Hepatocyte (in vitro differentiated cells): Measurements from ENCODE around the gene DLGAP3. TPM values are rescaled to one million over a fixed set of nuclear protein-coding genes. Genes with fewer than 3 reads are reported as not detected.

Source experiments
- DNase-seq: peaks from one replicate; pipeline ENCODE4 v3.0.0-alpha.2; 2016; ENCODE audit warnings: low spot score
- H2AFZ ChIP-seq: fragments of 200-600 bp; sonication (generic); 2 replicates; pipeline ENCODE4 v1.6.0; 2016; ENCODE audit warnings: antibody characterized with exemption, mild to moderate bottlenecking
- H3K27ac ChIP-seq: fragments of 200-600 bp; sonication (generic); 2 replicates; pipeline ENCODE4 v1.5.1; 2016; ENCODE audit warnings: mild to moderate bottlenecking
- H3K27me3 ChIP-seq: fragments of 200-600 bp; sonication (generic); 2 replicates; pipeline ENCODE4 v1.6.1; 2016
- H3K36me3 ChIP-seq: fragments of 200-600 bp; sonication (generic); replicated peaks from 2 replicates; pipeline ENCODE4 v1.5.1; 2016; ENCODE audit warnings: low read depth; ENCODE audit not compliant: insufficient read depth
- H3K4me1 ChIP-seq: fragments of 200-600 bp; sonication (generic); 2 replicates; pipeline ENCODE4 v1.5.1; 2016; ENCODE audit warnings: mild to moderate bottlenecking, moderate library complexity; ENCODE audit not compliant: insufficient read depth
- H3K4me2 ChIP-seq: fragments of 200-600 bp; sonication (generic); 2 replicates; pipeline ENCODE4 v1.6.0; 2016
- H3K4me3 ChIP-seq: fragments of 200-600 bp; sonication (generic); 2 replicates; pipeline ENCODE4 v1.5.1; 2016; ENCODE audit warnings: mild to moderate bottlenecking
- H3K79me2 ChIP-seq: fragments of 200-600 bp; sonication (generic); 2 replicates; pipeline ENCODE4 v1.6.0; 2017; ENCODE audit warnings: mild to moderate bottlenecking
- H3K9me2 ChIP-seq: fragments of 200-600 bp; sonication (generic); replicated peaks from 2 replicates; pipeline ENCODE4 v1.6.0; 2017; ENCODE audit warnings: mild to moderate bottlenecking; ENCODE audit not compliant: insufficient read depth
- H3K9me3 ChIP-seq: fragments of 200-600 bp; sonication (generic); 2 replicates; pipeline ENCODE4 v1.5.1; 2016; ENCODE audit warnings: low read depth, mild to moderate bottlenecking
- H4K20me1 ChIP-seq: fragments of 200-600 bp; sonication (generic); 2 replicates; pipeline ENCODE4 v1.6.0; 2016; ENCODE audit warnings: mild to moderate bottlenecking; ENCODE audit not compliant: insufficient read depth, poor library complexity, severe bottlenecking
- EZH2 ChIP-seq: fragments of 200-600 bp; sonication (generic); IDR thresholded peaks from 2 replicates; pipeline ENCODE4 v1.6.1; 2016; ENCODE audit warnings: antibody characterized with exemption, mild to moderate bottlenecking, borderline replicate concordance
- EZH2phosphoT487 ChIP-seq: fragments of 200-600 bp; sonication (generic); IDR thresholded peaks from one replicate; pipeline ENCODE4 v1.6.1; 2018; ENCODE audit warnings: antibody characterized with exemption, mild to moderate bottlenecking, low read depth, moderate library complexity; ENCODE audit not compliant: unreplicated experiment, severe bottlenecking
- WGBS: methylation state at CpG from one replicate; pipeline ENCODE4 v1.1.6; 2016; ENCODE audit warnings: low lambda C conversion rate; ENCODE audit errors: missing lambda C conversion rate; 5-methylcytosine and 5-hydroxymethylcytosine counted together
- polyA plus RNA-seq: library from polyadenylated mRNA; unstranded; fragments of >200 nt; fragmentation: Nextera tagmentation; extraction: Ambion mirVana; gene quantifications from 2 replicates; pipeline ENCODE4 v1.2.1, GENCODE V29; 2016
- total RNA-seq: library from RNA; depleted of rRNA; stranded (reverse); fragments of >200 nt; gene quantifications from 2 replicates; pipeline ENCODE4 v1.2.3, GENCODE V29; 2014
- TF ChIP-seq, protein P1 (sequence below): fragments of 200-600 bp; sonication (generic); IDR thresholded peaks from 2 replicates; pipeline ENCODE4 v1.5.1; 2016; ENCODE audit warnings: antibody characterized with exemption, mild to moderate bottlenecking; ENCODE audit not compliant: poor library complexity

DLGAP3 gene
- total and polyA plus RNA-seq, 2 experiments from 2014 or later, result 0.33 to 1.0 TPM

DNA sequence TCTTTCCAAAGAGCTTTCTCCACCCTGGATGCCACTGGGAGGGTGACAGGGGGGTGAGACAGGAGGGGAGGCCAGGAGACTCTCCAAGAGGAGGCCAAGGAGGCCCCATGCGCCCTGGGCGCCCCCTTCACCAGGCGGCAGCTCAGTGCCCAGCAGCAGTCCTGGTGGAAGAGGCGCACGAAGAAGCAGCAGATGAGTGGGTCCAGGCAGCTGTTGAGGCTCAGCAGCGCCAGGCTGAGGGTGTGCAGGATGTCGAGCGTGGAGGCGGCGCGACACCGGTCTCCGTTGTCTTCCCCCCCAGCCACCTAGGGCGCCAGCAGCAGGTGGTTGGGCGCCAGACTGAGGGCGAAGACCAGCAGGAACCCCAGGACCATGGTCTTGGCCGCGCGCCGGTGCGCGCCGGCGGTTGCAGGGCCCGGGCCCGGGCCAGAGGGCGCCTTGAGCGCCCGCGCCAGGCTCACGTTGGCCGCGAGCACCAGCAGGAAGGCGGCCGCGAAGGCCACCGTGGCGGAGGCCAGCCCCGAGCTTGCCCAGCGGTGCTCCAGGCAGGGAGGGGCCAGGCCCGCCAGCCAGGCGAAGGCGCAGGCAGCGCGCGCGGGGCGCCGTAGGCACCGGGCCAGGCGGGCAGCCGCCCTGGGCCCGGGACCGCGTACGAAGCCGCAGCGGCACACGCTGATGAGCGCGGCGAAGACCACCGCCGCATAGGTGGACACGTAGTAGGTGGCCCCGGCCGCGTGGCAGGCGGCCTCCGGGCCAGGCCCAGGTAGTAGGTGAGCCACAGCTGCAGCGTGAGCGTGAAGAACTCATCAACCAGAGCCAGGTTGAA, 47.1 kb upstream of the DLGAP3 start:
- Histone ChIP-seq H4K20me1 (no peaks in the 10 kb centered on the region), H3K9me3 (no peaks in the 10 kb centered on the region), H3K27ac (no peak overlapping the region), H3K4me2 (no peak overlapping the region), H3K4me1 (no peaks in the 10 kb centered on the region), H2AFZ (no peak overlapping the region), H3K4me3 (no peak overlapping the region), H3K79me2 (peaks cover 4% of the 10 kb centered on the region), H3K27me3 (no peaks in the 10 kb centered on the region), H3K9me2 (no peaks in the 10 kb centered on the region), H3K36me3 (peaks cover 2% of the 10 kb centered on the region)
- WGBS, result over 99% methylated on average over 70 of the region's 72 CpGs
- no peak for DNase-seq
- no peak for TF ChIP-seq EZH2
- TF ChIP-seq, protein P1, sequence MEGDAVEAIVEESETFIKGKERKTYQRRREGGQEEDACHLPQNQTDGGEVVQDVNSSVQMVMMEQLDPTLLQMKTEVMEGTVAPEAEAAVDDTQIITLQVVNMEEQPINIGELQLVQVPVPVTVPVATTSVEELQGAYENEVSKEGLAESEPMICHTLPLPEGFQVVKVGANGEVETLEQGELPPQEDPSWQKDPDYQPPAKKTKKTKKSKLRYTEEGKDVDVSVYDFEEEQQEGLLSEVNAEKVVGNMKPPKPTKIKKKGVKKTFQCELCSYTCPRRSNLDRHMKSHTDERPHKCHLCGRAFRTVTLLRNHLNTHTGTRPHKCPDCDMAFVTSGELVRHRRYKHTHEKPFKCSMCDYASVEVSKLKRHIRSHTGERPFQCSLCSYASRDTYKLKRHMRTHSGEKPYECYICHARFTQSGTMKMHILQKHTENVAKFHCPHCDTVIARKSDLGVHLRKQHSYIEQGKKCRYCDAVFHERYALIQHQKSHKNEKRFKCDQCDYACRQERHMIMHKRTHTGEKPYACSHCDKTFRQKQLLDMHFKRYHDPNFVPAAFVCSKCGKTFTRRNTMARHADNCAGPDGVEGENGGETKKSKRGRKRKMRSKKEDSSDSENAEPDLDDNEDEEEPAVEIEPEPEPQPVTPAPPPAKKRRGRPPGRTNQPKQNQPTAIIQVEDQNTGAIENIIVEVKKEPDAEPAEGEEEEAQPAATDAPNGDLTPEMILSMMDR, result no peak
- no peak for TF ChIP-seq EZH2phosphoT487

DNA sequence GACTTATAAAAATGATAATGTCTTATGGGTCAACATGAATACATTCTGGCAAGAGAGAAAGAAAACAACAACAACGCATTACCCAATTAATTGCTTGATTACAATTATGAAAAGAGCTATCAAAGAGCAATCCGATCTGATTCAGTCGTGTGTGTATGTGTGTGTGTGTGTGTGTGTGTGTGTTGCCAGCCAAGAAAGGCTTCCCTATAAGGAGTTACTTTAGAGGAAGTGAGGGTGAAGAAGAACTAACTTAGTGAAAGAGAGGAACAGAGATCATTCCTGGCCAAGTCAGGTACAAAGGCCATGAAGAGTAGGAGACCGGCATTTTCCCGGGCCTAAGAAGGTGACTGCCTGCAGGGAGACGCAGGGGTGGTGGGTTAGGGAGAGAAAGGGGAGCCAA, 46.3 kb upstream of the DLGAP3 start:
- H3K36me3 ChIP-seq, result no peaks in the 10 kb centered on the region
- 90% methylated on average over 6 of the region's 6 CpGs for WGBS
- no peaks in the 10 kb centered on the region for H3K27me3 ChIP-seq
- TF ChIP-seq EZH2 (no peak), EZH2phosphoT487 (no peak)
- TF ChIP-seq, protein P1, result no peak
- H3K27ac ChIP-seq, result no peak overlapping the region
- no peaks in the 10 kb centered on the region for H4K20me1 ChIP-seq
- no peak overlapping the region for H3K4me3 ChIP-seq
- H3K9me2 ChIP-seq, result no peaks in the 10 kb centered on the region
- H3K79me2 ChIP-seq, result no peaks in the 10 kb centered on the region
- no peak overlapping the region for H3K4me2 ChIP-seq
- DNase-seq, result no peak
- no peaks in the 10 kb centered on the region for H3K9me3 ChIP-seq
- no peaks in the 10 kb centered on the region for H3K4me1 ChIP-seq
- H2AFZ ChIP-seq, result no peak overlapping the region

DNA sequence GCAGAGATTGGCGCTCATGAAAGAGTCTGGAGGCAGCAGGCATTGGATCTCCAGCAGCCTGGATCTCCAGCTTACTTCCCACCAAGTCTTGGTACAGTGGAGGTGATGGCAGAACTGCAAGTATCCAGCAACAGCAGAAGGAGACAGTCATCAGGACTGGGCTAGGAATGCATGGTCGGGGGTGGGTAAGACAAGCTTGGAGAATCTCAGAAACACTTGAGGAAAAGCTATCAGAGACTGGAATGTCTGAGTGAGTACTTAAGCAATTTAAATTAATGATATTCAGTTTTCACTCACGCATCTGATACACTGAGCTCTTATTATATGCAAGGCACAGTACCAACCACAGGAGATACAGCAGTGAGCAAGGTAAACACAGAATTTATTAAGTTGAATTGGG, 45.9 kb upstream of the DLGAP3 start:
- Histone ChIP-seq H2AFZ (no peak overlapping the region), H4K20me1 (no peaks in the 10 kb centered on the region), H3K27me3 (no peaks in the 10 kb centered on the region), H3K27ac (no peak overlapping the region), H3K9me3 (no peaks in the 10 kb centered on the region), H3K36me3 (no peaks in the 10 kb centered on the region), H3K4me1 (no peaks in the 10 kb centered on the region), H3K79me2 (no peaks in the 10 kb centered on the region), H3K4me3 (no peak overlapping the region), H3K9me2 (no peaks in the 10 kb centered on the region), H3K4me2 (no peak overlapping the region)
- TF ChIP-seq EZH2phosphoT487, result no peak
- no peak for TF ChIP-seq EZH2
- no peak for DNase-seq
- 77% methylated on average over 3 of the region's 3 CpGs for WGBS

DNA sequence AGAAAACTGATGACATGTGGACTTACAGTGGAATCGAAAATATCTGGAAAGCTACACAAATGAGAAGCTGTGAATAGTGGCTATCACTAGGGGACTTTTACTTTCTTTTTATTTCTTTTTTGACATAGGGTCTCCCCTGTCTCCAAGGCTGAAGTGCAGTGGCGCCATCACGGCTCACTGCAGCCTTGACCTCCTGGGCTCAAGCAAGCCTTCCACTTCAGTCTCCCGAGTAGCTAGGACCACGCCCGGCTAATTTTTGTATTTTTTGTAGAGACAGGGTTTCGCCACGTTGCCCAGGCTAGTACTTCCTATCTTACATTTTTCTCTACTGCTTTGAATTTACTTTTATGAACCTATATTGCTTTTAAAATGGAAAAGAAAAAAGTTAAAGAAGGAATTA, 45.2 kb upstream of the DLGAP3 start:
- Histone ChIP-seq H4K20me1 (no peaks in the 10 kb centered on the region), H3K4me2 (no peak overlapping the region), H3K4me1 (no peaks in the 10 kb centered on the region), H3K9me3 (no peaks in the 10 kb centered on the region), H3K4me3 (no peak overlapping the region), H2AFZ (no peak overlapping the region), H3K79me2 (no peaks in the 10 kb centered on the region), H3K9me2 (no peaks in the 10 kb centered on the region), H3K36me3 (no peaks in the 10 kb centered on the region), H3K27ac (no peak overlapping the region), H3K27me3 (no peaks in the 10 kb centered on the region)
- 82% methylated on average over 8 of the region's 8 CpGs for WGBS
- TF ChIP-seq EZH2, result no peak
- TF ChIP-seq, protein P1, result no peak
- no peak for TF ChIP-seq EZH2phosphoT487
- no peak for DNase-seq
